HG03175 (cell line): ENCODE data around the gene MEIOB.
"Not testable (repeated sequence)": the region's sequence is repeated elsewhere in the genome, so short reads cannot be mapped to it uniquely, and the experiment has no call there.

Experiments
- ATAC-seq: cut with Tn5 transposase; IDR thresholded peaks from one replicate; pipeline ENCODE4 v1.9.1; 2021; ENCODE audit warnings: mild to moderate bottlenecking, moderate library complexity; ENCODE audit not compliant: unreplicated experiment

The MEIOB gene

DNA sequence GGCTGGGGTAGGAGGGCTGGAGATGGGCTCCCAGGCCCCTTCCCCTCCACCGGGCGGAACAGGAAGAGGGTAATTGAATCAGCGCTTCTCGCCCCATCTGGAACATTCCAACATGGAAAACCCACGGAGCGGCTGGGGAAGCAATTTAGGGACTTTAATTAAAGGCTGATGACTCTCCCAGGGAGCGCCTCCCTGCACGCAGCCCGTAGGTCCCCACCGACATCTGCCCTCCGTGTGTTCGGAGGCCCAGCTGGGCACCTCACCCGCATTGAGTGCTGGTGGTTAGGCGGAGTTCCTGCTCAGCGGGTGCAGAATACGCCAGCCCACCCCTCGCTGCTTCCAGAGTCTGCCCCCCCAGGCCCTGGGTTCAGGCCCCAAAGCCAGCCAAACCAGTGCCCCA lies 36.2 kb upstream of the MEIOB start:
- no peak for ATAC-seq

DNA sequence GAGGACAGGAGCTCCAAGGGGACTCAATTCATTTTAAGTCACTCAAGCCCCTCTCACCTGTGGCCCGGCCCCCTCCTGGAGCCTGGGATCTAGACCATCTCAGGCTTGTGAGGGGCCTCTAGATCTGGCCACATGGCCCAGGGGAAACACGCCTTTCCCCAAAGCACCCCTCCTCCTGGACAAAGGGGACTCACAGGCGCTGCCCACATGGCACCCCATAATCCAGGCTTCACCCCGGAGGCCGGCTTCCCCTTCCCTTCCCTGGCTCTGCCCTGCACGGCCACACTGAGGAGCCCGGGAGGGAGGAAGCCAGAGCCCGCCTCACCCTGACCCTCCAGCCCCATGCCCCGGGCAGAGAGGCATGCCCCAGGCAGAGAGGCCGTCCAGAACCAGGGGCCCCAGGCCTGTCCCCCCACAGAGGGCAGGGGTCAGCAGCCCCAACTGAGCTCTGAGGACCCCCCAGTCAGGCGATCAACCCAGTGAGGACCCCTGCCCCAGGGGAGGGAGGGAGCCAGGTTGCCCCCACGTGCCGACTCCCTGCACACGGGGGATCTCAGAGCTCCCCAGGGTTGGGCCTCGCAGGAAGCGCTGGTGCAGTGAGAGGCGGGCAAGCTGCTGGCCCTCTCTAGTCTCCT lies 35.4 kb upstream of the MEIOB start:
- ATAC-seq, result no peak

DNA sequence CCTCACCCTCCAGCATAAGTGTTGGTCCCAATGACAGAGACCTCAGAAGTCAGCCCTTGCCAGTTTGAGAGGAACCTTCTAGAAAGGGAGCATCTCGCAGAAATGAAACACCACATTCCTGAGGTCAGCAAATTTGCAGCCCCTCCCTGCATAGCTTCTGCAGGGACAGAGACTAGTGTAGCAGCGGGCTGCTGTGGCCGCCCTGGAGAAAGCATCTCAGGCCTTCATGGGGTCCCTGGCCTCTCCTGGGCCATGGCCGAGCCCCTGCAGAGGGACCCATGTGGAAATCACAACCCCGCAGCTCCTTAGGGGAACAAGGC lies 34.8 kb upstream of the MEIOB start:
- ATAC-seq, result no peak

DNA sequence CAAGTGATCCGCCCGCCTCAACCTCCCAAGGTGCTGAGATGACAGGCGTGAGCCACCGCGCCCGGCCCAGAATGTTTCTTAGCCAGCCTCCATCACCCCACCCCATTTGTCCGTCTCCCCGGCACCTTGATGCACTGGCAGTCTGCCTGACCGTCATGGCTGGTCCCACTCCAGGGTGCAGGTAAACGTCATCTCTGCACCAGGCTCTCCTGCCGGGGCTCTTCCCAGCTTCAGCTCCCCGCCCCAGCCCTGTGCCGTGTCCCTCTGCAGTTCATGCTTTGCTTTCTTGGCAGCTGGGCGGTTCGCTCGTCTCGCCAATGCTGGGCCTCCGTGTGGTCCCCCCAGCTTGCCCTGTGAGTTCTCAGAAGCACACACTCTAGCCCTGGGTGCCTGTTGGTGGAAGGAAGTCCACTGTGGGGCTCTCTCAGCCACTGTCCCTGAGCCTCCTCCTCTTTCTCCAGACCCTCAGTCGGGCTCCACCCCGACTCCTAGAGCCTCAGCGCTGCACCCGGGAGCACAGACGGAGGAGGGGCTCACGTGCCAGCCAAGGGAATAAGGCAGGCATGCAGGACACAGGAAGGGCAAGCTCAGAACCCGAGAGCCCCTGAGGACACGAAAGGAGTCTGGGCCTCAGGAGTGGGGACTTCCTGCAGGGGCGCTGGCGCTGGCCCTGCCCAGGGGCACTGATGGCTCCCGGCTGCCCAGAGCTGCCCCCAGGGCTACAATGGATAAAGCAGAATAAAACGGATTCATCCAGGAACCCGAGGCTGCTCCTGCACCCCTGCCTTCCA lies 34.3 kb upstream of the MEIOB start:
- ATAC-seq, result no peak

DNA sequence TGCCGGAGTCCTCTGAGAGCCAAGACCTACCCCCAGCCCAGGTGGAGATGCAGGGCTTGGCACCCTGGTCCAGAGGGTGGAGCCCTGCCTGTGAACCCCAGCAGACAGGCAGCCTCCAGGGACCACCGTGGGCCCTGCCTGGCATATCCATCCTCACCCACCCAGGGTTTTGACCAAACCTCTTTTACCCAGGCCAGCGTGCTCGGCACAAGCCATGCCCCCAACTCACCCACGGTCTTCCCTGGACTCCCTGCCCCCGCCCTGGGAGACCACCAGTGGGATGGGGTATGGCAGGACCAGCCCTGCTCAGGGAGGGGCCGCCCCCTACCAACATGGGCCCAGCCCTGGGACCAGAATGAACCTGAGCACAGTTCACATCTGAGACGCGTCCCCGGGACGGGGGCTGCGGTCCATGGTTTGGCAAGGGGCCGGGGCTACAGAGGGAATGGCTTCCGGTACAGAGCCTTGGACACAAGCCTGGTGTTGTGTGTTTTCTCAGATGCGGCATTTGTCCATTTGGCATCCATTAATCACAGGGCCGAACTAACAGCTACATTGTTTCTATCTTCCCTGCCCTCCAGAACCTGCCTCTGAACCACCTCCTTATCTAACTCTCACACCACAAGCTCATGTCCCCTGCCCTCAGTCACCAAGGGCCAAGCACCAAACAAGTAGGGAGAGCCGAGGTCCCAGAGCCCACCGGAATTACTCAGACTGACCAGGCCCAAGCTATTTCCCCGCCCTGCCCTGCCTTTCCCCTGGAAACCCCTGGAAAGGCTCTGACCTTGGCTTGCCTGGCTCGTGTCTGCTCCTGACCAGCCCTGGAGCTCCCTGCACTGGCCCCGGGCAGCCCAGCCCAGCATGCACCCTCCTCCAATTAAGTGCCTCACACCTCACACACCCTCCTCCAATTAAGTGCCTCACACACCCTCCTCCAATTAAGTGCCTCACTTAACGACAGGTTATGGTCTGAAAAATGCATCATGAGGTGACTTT lies 32.2 kb upstream of the MEIOB start:
- no peak for ATAC-seq

DNA sequence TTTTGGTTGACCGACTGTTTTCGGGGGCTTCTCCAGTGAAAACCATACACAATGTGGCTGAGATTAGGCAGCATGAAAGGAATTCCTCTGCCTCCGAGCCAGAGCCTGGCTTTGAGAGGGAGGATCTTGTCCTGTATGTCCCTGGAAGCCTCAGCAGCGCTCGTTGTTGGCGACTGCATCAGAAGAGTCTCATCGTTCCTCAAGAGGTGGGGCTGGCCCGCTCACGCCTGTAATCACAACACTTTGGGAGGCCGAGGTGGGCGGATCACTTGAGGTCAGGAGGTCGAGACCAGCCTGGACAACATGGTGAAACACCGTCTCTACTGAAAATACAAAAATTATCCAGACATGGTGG lies 31.2 kb upstream of the MEIOB start:
- no peak for ATAC-seq

DNA sequence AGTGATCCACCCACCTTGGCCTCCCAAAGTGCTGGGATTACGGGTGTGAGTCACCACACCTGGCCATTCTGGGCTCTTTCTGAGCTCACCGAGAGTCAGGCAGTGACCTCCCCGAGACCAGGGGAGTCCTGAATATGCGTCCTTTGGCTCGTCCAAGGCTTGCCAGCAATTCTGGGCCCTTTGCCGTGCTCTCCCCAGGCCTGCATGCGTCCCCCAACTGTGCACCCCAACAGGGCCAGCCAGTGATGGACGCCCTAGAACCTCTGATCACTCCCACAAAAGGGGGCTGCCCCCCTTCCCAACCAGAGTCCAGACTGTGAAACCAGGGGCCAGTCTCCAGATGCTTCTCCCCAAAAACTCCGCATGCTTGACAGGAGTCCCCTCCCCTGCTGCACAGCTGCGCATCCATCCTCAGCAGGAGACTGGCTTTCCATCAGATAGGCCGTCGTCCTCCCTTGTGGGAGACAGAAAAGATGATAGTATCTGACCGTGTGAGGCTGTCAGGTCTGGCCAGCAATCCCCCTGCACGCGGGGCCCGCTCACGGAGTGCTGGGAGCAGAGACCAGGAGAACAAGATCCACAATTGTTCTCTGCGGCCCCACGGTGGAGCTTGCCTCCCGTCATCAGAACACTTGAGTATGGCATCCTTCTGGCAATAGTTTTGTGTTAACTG lies 30.7 kb upstream of the MEIOB start:
- no peak for ATAC-seq

DNA sequence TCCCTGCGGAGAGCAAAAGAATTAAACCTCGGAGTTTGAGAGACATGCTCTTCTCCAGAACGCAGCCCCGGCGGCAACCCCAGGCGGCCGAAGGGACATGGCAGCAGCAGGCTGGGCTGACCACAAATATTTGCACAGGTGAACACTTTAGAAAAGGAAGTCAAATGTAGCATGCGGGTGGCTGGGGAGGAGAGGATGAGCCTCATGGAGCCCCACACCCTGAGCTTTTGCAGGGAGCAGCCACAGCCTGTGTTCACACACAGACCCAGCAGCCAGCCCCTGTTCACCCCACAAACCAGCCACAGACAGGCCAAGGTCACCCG lies 28.4 kb upstream of the MEIOB start:
- no peak for ATAC-seq

DNA sequence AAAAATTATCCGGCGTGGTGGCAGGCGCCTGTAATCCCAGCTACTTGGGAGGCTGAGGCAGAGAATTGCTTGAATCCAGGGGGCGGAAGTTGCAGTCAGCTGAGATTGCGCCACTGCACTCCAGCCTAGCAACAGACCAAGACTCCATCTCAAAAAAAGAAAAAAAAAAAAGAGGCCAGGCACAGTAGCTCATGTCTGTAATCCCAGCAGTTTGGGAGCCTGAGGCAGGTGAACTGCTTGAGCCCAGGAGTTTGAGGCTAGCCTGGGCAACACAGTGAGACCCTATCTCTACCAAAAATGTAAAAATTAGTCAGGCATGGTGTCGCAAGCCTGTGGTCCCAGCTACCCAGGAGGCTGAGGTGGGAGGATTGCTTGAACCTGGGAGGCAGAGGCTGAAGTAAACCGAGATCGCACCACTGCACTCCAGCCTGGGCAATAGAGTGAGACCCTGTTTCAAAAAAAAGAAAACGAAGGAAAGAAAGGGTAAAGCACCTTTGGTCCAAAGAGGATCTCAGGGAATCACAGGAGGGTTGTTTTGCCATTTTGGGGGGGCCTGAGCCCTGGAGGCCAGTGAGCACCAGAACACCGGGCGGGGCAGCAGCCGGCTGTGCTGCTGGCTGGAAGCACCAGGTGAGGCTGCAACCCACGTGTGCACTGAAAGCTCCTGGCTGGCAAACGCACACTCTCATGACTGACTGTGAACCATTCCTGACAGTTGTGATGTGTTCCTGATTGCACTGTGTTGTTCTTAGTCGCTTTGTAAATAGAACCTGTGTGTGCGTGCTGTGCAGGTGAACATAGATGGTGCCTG lies 27.9 kb upstream of the MEIOB start:
- ATAC-seq, result no peak

DNA sequence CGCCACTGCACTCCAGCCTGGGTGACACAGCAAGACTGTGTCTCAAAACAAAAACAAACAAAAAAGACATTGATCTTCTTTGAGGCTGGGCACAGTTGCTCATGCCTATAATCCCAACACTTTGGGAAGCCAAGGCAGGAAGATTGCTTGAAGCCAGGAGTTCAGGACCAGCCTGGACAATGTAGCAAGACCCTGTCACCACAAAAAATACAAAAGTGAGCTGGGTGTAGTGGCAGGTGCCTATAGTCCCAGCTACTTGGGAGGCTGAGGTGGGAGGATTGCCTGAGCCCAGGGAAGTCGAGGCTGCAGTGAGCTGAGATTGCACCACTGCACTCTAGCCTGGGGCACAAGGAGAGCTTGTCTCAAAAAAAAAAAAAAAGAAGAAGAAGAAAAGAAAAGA lies 25.7 kb upstream of the MEIOB start:
- not testable (repeated sequence) for ATAC-seq

DNA sequence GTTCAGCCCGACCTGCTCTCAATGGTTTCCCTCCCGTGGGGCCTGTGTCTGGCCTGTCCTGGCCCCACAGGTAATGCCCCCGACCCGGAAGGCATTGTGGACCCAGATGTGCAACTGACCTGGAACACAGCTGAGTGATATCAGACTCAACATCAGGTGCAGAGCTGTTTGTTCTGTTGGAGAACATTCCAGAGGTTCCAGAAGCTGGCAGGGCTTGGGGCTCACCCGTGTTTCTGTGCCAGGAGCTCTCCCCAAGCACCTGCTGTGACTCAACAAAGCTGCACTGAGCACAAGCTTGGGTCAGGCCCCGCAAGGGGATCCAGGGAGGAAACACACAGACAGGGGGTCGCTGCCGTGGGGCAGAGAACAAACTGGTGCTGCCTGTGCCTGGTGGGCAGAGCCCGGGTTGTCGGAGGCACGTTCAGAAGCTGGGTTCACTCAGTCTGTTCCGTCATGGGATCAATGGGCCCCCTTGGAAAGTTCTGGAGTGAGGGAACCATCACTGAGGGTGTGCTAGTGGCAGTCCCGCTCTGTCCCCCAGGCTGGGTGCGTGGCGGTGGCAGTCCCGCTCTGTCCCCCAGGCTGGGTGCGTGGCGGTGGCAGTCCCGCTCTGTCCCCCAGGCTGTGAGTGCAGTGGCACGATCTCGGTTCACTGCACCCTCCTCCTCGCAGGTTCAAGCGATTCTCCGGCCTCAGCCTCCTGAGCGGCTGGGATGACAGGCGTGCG lies 24.1 kb upstream of the MEIOB start:
- ATAC-seq, result no peak

DNA sequence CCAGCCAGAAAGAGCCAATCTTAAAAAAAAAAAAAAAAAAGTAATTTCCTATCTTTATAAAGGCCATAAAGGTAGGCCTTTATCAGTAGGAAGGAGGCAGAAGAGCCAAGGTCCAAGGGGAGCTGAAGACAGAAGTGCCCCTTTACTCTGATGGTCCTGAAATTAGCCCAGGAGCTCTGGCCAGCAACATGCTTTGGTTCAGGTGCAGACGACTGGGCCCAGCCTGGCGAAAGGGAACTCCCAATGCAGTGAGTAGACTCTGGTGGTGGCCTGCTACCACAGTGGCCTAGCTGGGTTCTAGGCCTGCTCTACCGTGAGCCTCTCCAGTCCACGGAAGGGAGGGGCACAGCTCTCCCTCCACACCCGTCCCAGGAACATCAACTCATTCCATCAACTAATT lies 23.1 kb upstream of the MEIOB start:
- ATAC-seq, result no peak

DNA sequence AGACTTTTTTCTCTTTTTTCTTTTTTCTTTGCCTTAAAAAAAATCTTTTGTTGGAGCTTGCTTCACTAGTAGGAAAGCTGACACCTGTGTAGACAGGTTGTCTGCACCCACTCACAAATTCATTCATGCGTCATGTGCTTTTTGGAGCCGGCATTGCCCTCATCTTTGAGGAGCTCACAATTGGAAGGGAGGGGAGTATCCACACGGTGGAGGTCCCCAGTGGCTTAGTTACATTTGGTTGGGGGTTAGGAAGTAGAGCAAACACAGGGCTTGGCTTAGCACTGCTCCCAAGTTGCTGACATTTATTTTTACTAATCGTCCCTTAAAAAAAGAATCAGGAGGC lies 18.7 kb upstream of the MEIOB start:
- ATAC-seq, result no peak

DNA sequence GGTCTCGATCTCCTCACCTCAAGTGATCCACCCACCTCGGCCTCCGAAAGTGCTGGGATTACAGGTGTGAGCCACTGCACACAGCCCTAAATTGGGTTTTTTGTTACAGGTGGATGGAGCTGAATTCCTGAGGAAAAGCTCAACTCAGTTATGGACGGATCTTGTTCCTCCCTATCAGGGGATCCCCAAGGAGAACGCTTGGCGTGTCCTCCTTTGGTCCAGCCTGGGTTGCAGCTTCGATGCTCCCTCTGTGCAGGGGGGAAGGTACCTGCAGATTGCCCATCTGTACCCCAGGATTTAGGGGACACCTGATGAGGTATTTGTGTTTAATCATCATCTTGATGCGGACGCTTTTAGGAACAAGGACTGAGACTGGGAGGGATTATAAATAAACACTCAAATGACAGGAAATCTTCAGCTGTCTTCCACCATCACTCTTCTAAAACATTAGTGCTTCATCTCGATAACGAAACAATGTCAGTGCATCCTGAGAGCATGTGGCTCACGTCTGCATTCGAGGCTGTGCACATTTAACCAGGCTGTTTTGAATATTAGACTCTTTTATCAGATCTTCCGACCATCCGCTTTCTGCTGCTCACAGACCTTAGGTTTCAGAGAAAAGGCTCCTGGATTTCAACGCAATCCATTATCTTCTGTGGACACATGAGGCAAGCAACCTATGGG lies 18.2 kb upstream of the MEIOB start:
- ATAC-seq, result no peak

DNA sequence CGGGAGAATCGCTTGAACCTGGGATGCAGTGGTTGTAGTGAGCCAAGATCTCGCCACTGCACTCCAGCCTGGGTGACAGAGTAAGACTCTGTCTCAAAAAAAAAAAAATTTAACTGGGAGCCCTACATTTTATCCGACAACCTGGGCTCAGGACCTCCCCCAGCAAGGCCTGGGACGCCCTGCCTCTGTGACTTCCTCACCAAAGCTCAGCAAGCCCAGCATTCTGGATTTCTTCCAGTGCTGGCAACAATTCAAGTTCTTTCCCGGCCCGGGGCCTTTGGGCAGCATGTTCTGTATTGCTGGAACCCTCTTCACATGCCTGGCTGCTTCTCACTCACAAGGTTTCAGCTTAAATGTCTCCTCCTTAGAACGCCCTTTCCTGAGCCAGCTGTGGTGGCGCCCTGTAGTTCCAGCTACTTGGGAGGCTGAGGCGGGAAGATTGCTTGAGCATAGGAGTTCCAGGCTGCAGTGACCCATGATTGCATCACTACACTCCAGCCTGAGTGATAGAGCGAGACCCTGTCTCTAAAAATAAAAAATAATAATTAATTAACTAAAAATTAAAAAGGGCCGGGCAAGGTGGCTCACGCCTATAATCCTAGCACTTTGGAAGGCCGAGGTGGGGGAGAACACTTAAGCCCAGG lies 15.9 kb upstream of the MEIOB start:
- ATAC-seq, result no peak

DNA sequence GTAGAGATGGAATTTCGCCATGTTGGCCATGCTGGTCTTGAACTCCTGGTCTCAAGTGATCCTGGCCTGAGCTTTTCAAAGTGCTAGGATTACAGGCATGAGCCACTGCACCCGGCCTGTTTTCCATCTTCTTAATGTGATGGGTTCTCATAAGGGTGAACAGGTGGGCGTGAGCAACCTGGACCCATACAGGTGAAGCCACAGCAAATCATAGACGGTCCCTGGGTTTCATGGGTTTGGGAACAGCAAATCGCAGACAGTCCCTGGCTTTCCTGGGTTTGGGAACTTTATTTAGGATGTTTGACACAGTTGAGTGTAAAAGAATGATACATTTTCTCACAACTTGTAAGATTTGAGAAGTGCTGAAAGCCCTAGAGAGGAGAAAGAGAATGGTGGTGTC lies 12.9 kb upstream of the MEIOB start:
- no peak for ATAC-seq

DNA sequence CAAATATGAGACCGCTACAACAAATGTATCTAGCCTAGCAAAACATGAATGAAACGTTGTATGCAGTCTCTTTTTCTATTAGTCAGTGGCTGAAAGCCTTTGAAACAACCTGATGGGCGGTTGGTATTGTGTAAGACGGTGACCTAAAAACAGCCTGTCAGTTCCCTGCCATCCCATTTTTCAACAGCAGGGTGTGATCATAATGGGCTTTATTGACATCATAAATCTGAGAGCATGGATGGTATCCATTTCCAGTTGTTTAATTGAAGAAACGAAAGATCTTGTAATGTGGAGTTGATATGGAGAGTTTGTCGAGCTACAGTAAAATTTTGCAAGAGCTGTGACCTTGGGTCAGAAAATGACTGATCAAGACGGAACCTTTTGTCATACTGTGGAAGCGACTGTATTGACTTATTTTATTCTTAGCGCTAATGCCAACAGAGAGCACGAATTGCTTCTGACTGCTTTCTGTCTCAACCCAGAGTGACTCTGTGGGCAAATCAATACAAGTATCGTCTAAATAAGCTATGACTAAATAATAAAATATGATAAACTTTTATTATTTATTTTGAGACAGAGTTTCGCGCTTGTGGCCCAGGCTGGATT lies 12.3 kb upstream of the MEIOB start:
- ATAC-seq, result no peak

DNA sequence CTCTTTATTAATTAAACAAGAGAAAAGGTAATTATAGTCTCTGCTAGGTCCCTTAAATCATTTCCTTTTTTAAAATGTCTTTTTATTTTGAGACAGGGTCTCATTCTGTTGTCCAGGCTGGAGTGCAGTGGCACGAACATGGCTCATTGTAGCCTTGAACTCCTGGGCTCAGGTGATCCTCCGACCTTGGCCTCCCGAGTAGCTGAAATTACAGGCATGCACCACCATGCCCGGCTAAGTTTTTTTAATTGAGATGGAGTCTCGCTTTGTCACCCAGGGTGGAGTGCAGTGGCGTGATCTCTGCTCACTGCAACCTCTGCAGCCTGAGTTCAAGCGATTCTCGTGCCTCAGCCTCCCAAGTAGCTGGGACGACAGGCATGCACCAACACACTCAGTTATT lies 9.2 kb upstream of the MEIOB start:
- not testable (repeated sequence) for ATAC-seq

DNA sequence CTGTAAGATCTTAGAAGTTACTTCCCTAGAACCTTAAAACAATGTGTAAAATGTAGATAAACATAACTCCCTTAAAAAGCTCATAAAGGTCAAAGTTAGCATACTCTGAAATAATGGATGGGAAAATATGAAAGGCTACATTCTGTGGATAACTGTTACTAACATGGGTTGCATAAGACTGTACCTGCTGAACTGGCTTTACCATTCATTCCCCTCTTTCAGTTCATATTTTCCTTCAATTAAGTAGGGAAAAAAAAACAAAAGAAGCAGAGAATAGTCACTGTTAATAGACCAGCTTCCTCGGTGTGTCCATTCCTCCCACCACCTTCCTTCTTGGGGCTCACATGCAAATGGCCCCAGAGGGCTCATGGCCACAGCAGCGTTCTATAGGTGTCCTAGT lies 7.5 kb upstream of the MEIOB start:
- ATAC-seq, result no peak
